Stimulated activated CD4-positive, alpha-beta T cell treated with anti-CD3 and anti-CD28 coated beads, Interleukin-2, amount 100 ng/mL, for 24 hours (primary cell): ENCODE data around the gene EVI2A.
"Not testable (repeated sequence)": the region's sequence is repeated elsewhere in the genome, so short reads cannot be mapped to it uniquely, and the experiment has no call there.

Experiments
- DNase-seq, 2 donors: peaks; one replicate each; pipeline ENCODE4 v3.0.0-alpha.2; 2020

Gene EVI2A

GRCh38 chr17:31311526-31311925, 9.9 kb downstream of the EVI2A start:
- DNase-seq: no peak

- DNase-seq: no peak
Observed at GRCh38 chr17:31310886-31311285, 10.5 kb downstream of the EVI2A start.

GRCh38 chr17:31310260-31310659, 11.2 kb downstream of the EVI2A start:
- peak in 1 of 2 donors; percentile 44 for DNase-seq

- no peak for DNase-seq
Observed at GRCh38 chr17:31309556-31309955, 11.9 kb downstream of the EVI2A start.

- no peak for DNase-seq
Observed at GRCh38 chr17:31308372-31309334, 12.8 kb downstream of the EVI2A start.

GRCh38 chr17:31307640-31308039, 13.8 kb downstream of the EVI2A start:
- DNase-seq: no peak

GRCh38 chr17:31299624-31300023, 21.8 kb downstream of the EVI2A start:
- DNase-seq: no peak

GRCh38 chr17:31297090-31297489, 24.3 kb downstream of the EVI2A start, which contains the start of gene OMG:
Gene OMG (minus strand): TSS chr17:31297239. CDS start chr17:31296331, 908 bp downstream.
- DNase-seq: no peak

- DNase-seq: no peak
Observed at GRCh38 chr17:31296142-31296541, 25.3 kb downstream of the EVI2A start.

- no peak for DNase-seq
Observed at GRCh38 chr17:31295489-31295871, 25.9 kb downstream of the EVI2A start.

- no peak for DNase-seq
Observed at GRCh38 chr17:31294820-31295488, 26.5 kb downstream of the EVI2A start.

GRCh38 chr17:31294231-31294630, 27.2 kb downstream of the EVI2A start:
- no peak for DNase-seq

- DNase-seq: no peak
Observed at GRCh38 chr17:31293581-31293980, 27.8 kb downstream of the EVI2A start.

GRCh38 chr17:31291820-31292219, 29.6 kb downstream of the EVI2A start:
- DNase-seq: no peak

GRCh38 chr17:31289790-31290189, 31.6 kb downstream of the EVI2A start:
- DNase-seq: no peak

GRCh38 chr17:31287932-31288331, 33.5 kb downstream of the EVI2A start:
- not testable (repeated sequence) for DNase-seq

GRCh38 chr17:31286587-31286986, 34.8 kb downstream of the EVI2A start:
- DNase-seq: no peak

GRCh38 chr17:31283841-31284240, 37.6 kb downstream of the EVI2A start:
- no peak for DNase-seq

GRCh38 chr17:31281061-31281460, 40.4 kb downstream of the EVI2A start:
- DNase-seq: no peak

- DNase-seq: no peak
Observed at GRCh38 chr17:31279401-31279800, 42.0 kb downstream of the EVI2A start.

GRCh38 chr17:31275116-31275515, 46.3 kb downstream of the EVI2A start:
- DNase-seq: no peak

GRCh38 chr17:31274252-31274651, 47.2 kb downstream of the EVI2A start:
- no peak for DNase-seq

GRCh38 chr17:31273516-31273915, 47.9 kb downstream of the EVI2A start:
- DNase-seq: no peak

- DNase-seq: no peak
Observed at GRCh38 chr17:31272803-31273202, 48.6 kb downstream of the EVI2A start.
